ENCODE results near the gene TTN.

GRCh38 chr2:178770518-178770917, 36.7 kb downstream of the TTN start:
- no peak for TF ChIP-seq L3MBTL2 (conservative IDR thresholded peaks at IDR 0.05)
- no peak for TF ChIP-seq TARDBP (IDR thresholded peaks at IDR 0.05)
- TF ChIP-seq BHLHE40 (IDR thresholded peaks at IDR 0.05; ENCODE audit: borderline replicate concordance): no peak
- TF ChIP-seq HDGF (IDR thresholded peaks at IDR 0.05; ENCODE audit: borderline replicate concordance): no peak
- TF ChIP-seq FOXM1 (IDR thresholded peaks at IDR 0.05; ENCODE audit: borderline replicate concordance): no peak
- no peak for TF ChIP-seq NFRKB (IDR thresholded peaks at IDR 0.05)
